PC-3 (cell line): ENCODE measurements around the gene LGALS9B.
"Not testable (repeated sequence)": the region's sequence is repeated elsewhere in the genome, so short reads cannot be mapped to it uniquely, and the experiment has no call there.

Source experiments
- CTCF ChIP-seq: fragments of 300-600 bp; sonication (generic); conservative IDR thresholded peaks from 2 replicates; pipeline ENCODE4 v1.5.1; 2017; ENCODE audit warnings: antibody characterized with exemption, low read depth, mild to moderate bottlenecking, low read length
- EZH2 ChIP-seq: fragments of 300-600 bp; sonication (generic); IDR thresholded peaks from one replicate; pipeline ENCODE4 v1.6.1; 2017; ENCODE audit warnings: antibody characterized with exemption, mild to moderate bottlenecking, low read length; ENCODE audit not compliant: unreplicated experiment

GRCh38 chr17:20440665-20441064 lies 26.7 kb downstream of the LGALS9B start:
- TF ChIP-seq CTCF, EZH2: not testable (repeated sequence)
